ENCODE data around the gene FYN. TPM values are rescaled to one million over a fixed set of nuclear protein-coding genes. Genes with fewer than 3 reads are reported as not detected.

Gene FYN
- total and polyA plus RNA-seq, 10 of the 15 experiments (the other 5 are each of a cell fraction or from before 2014, with no cell fraction given) = 51.4 to 247 (median 138) TPM

DNA sequence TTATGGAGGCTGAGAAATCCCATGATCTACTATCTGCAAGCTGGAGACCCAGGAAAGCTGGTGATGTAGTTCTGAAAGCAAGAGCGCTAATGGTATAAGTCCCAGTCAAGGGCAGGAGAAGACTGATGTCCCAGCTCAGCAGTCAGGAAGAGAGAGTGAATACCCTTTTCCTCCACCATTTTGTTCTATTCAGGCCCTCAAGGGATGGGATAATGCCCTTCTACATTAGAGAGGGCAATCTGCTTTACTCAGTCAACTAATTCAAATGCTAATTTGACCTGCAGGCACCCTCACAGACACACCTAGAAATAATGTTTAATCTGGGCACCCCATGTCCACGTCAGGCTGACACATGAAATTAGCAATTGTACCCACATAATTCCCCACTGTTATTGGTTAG is 10.8 kb upstream of the FYN start (continued):
- TF ChIP-seq IKZF1 (conservative IDR thresholded peaks at IDR 0.05) (no peak), MTA3 (IDR thresholded peaks at IDR 0.05; ENCODE audit: borderline replicate concordance, low read length) (no peak), WRNIP1 (IDR thresholded peaks at IDR 0.05; ENCODE audit: borderline replicate concordance, low read depth, low read length) (no peak), GABPA (IDR thresholded peaks at IDR 0.05; ENCODE audit: low read depth) (no peak)
- TF ChIP-seq, protein P1, sequence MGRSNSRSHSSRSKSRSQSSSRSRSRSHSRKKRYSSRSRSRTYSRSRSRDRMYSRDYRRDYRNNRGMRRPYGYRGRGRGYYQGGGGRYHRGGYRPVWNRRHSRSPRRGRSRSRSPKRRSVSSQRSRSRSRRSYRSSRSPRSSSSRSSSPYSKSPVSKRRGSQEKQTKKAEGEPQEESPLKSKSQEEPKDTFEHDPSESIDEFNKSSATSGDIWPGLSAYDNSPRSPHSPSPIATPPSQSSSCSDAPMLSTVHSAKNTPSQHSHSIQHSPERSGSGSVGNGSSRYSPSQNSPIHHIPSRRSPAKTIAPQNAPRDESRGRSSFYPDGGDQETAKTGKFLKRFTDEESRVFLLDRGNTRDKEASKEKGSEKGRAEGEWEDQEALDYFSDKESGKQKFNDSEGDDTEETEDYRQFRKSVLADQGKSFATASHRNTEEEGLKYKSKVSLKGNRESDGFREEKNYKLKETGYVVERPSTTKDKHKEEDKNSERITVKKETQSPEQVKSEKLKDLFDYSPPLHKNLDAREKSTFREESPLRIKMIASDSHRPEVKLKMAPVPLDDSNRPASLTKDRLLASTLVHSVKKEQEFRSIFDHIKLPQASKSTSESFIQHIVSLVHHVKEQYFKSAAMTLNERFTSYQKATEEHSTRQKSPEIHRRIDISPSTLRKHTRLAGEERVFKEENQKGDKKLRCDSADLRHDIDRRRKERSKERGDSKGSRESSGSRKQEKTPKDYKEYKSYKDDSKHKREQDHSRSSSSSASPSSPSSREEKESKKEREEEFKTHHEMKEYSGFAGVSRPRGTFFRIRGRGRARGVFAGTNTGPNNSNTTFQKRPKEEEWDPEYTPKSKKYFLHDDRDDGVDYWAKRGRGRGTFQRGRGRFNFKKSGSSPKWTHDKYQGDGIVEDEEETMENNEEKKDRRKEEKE (IDR thresholded peaks at IDR 0.05) = no peak
- TF ChIP-seq, protein P2, sequence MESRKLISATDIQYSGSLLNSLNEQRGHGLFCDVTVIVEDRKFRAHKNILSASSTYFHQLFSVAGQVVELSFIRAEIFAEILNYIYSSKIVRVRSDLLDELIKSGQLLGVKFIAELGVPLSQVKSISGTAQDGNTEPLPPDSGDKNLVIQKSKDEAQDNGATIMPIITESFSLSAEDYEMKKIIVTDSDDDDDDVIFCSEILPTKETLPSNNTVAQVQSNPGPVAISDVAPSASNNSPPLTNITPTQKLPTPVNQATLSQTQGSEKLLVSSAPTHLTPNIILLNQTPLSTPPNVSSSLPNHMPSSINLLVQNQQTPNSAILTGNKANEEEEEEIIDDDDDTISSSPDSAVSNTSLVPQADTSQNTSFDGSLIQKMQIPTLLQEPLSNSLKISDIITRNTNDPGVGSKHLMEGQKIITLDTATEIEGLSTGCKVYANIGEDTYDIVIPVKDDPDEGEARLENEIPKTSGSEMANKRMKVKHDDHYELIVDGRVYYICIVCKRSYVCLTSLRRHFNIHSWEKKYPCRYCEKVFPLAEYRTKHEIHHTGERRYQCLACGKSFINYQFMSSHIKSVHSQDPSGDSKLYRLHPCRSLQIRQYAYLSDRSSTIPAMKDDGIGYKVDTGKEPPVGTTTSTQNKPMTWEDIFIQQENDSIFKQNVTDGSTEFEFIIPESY (IDR thresholded peaks at IDR 0.05) = no peak

DNA sequence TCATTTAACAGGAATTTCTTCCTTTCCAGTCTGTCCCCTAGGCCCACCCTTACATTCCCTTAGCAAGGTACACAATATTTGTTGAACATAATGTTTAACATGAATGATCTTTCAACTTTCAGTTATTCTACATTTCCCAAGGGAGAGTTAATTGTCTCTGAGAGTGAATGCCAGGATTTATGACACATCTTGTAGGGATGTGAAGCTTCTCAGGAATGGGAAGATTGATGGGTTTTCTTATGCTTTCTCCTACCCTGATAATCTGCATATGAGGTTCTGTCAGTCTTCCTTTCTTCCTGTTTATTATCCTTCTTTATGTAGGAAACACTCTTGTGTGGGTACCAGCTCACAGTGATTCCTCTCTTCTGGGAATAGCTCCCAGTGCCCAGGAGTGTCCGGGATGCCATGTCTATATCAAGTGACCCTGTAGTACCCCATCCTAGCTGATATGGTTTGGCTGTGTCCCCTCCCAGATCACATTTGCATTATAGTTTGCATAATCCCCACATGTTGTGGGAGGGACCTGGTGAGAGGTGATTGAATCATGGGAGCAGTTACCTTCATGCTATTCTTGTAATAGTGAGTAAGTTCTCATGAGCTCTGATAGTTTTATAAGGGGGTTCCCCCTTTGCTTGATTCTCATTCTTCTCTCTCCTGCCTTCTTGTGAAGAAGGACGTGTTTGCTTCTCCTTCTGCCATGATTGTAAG is 7.1 kb upstream of the FYN start:
- Histone ChIP-seq H3K4me3 (no peak overlapping the region), H4K20me1 (ENCODE audit: control insufficient read depth, insufficient read depth) (no peaks in the 10 kb centered on the region), H3K4me1 (ENCODE audit: control insufficient read depth, insufficient read depth, low read length) (no peaks in the 10 kb centered on the region), H3K4me2 (ENCODE audit: control insufficient read depth, insufficient read depth) (no peak overlapping the region), H3K36me3 (ENCODE audit: control insufficient read depth in 2 of 2, insufficient read depth in 2 of 2, low read length in 1 of 2) (no peaks in the 10 kb centered on the region), H3K79me2 (ENCODE audit: control insufficient read depth, insufficient read depth, low read length) (no peaks in the 10 kb centered on the region), H2AFZ (ENCODE audit: control insufficient read depth, low read depth, low read length) (no peak overlapping the region), H3K9ac (ENCODE audit: control insufficient read depth, insufficient read depth, low read length) (no peak overlapping the region), H3K9me3 (replicated peaks; ENCODE audit: control insufficient read depth, insufficient read depth, low read length) (peaks cover 2% of the 10 kb centered on the region; the same call in 1 of the 3 replicates), H3K27me3 (replicated peaks in 1 of 2; ENCODE audit: control insufficient read depth in 2 of 2, insufficient read depth in 2 of 2, low read length in 1 of 2) (no peaks in the 10 kb centered on the region), H3K27ac (ENCODE audit: control insufficient read depth, insufficient read depth) (no peak overlapping the region)
- ATAC-seq = no peak
- RAD21 ChIA-PET (ENCODE audit: unreplicated experiment) = no interaction called here
- no peak for FAIRE-seq
- CTCF ChIA-PET = interaction anchor here (0.6 kb wide), 1 partner anchor 448 kb away, joined by 3 read pairs; no protein-coding TSS in a partner anchor
- no peak for DNase-seq (ENCODE audit: low read depth, low spot score)
- POLR2A ChIA-PET = no interaction called here
- intact Hi-C loops (cut with micrococcal nuclease; ENCODE audit: unreplicated experiment) = no loop called here
- BruUV-seq (replicated peaks) = no TSS peak
- in situ Hi-C loops (cut with MboI) = no loop called here
- TF ChIP-seq ZNF24 (IDR thresholded peaks at IDR 0.05) (no peak), CBX5 (IDR thresholded peaks at IDR 0.05; ENCODE audit: low read depth) (peak; percentile 37; the same call in 1 of the 2 replicates), FOS (IDR thresholded peaks at IDR 0.05; ENCODE audit: borderline replicate concordance, extremely low read depth, insufficient read length) (no peak), ESRRA (IDR thresholded peaks at IDR 0.05; ENCODE audit: low read length) (no peak), SUPT20H (IDR thresholded peaks at IDR 0.05; ENCODE audit: borderline replicate concordance, control insufficient read depth, low read depth, low read length) (no peak), PAX5 (IDR thresholded peaks at IDR 0.05; ENCODE audit: borderline replicate concordance, low read depth, low read length) (no peak), RB1 (IDR thresholded peaks at IDR 0.05; ENCODE audit: borderline replicate concordance) (no peak)
- SMC1A ChIA-PET (ENCODE audit: uncharacterized antibody, unreplicated experiment) = interaction anchor here (0.5 to 1.4 kb wide), 2 partner anchors 11 to 27 kb away, joined by 3 to 5 read pairs; no protein-coding TSS in a partner anchor
- 8% methylated on average over 2 of the region's 2 CpGs for WGBS (ENCODE audit: insufficient coverage, insufficient replicate concordance, low lambda C conversion rate, missing lambda C conversion rate)
